Osteocyte (in vitro differentiated cells): ENCODE results near the gene AEN. TPM values are rescaled to one million over a fixed set of nuclear protein-coding genes. Genes with fewer than 3 reads are reported as not detected.
A peak's percentile ranks its signal among the peaks of the same experiment; 100 is the strongest.

Source experiments
- DNase-seq: peaks from one replicate; pipeline ENCODE4 v3.0.0; 2021; ENCODE audit warnings: mixed read lengths; ENCODE audit not compliant: unreplicated experiment; ENCODE audit errors: extremely low spot score
- H3K27ac Mint-ChIP-seq: one replicate; pipeline ENCODE4 v1.8.0; 2021; ENCODE audit warnings: mild to moderate bottlenecking, mixed read lengths; ENCODE audit not compliant: unreplicated experiment
- H3K27me3 Mint-ChIP-seq: one replicate; pipeline ENCODE4 v1.8.0; 2021; ENCODE audit warnings: mixed read lengths; ENCODE audit not compliant: unreplicated experiment
- H3K36me3 Mint-ChIP-seq: one replicate; pipeline ENCODE4 v1.8.0; 2021; ENCODE audit warnings: mixed read lengths; ENCODE audit not compliant: unreplicated experiment
- H3K4me1 Mint-ChIP-seq: one replicate; pipeline ENCODE4 v1.8.0; 2021; ENCODE audit warnings: mixed read lengths; ENCODE audit not compliant: unreplicated experiment
- H3K4me3 Mint-ChIP-seq: one replicate; pipeline ENCODE4 v1.8.0; 2021; ENCODE audit warnings: mild to moderate bottlenecking, moderate library complexity, mixed read lengths; ENCODE audit not compliant: unreplicated experiment
- H3K9me3 Mint-ChIP-seq: one replicate; pipeline ENCODE4 v1.8.0; 2021; ENCODE audit warnings: mixed read lengths; ENCODE audit not compliant: unreplicated experiment
- CTCF ChIP-seq: fragments of 200-600 bp; sonication (generic); IDR thresholded peaks from 2 replicates; pipeline ENCODE4 v1.5.0; 2021; ENCODE audit warnings: antibody characterized with exemption, mild to moderate bottlenecking, moderate library complexity
- total RNA-seq: library from RNA; stranded (reverse); gene quantifications from 2 replicates; pipeline ENCODE4 v1.2.1, GENCODE V29; 2021

The AEN gene
- total RNA-seq, 1 donor from 2014 or later: 25.1 TPM

GRCh38 chr15:88617790-88618189, 3.4 kb upstream of the AEN start:
- no peak for DNase-seq
- no peak for TF ChIP-seq CTCF
- Mint-ChIP-seq H3K9me3 (no peaks in the 10 kb centered on the region), H3K4me1 (peaks cover 25% of the 10 kb centered on the region), H3K27ac (no peak overlapping the region), H3K4me3 (no peak overlapping the region), H3K27me3 (no peaks in the 10 kb centered on the region), H3K36me3 (no peaks in the 10 kb centered on the region)

DNA sequence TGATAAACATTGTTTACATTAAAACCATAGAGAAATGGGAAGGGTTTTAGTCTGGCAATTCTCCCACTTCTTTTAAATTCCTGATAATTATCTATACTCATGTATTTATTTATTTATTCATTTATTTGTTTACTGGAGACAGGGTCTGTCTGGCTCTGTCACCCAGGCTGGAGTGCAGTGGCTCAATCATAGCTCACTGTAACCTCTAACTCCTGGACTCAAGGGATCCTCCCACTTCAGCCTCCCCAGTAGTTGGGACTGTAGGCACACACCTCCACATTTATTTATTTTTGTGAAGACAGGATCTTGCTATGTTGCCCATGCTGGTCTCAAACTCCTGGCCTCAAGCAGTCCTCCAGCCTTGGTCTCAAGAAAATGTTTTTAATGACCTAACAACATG, 2.5 kb upstream of the AEN start:
- no peak overlapping the region for H3K27ac Mint-ChIP-seq
- H3K4me3 Mint-ChIP-seq: no peak overlapping the region
- DNase-seq: peak; percentile 23
- H3K27me3 Mint-ChIP-seq: no peaks in the 10 kb centered on the region
- TF ChIP-seq CTCF: no peak
- H3K4me1 Mint-ChIP-seq: peaks cover 27% of the 10 kb centered on the region
- no peaks in the 10 kb centered on the region for H3K9me3 Mint-ChIP-seq
- no peaks in the 10 kb centered on the region for H3K36me3 Mint-ChIP-seq

DNA sequence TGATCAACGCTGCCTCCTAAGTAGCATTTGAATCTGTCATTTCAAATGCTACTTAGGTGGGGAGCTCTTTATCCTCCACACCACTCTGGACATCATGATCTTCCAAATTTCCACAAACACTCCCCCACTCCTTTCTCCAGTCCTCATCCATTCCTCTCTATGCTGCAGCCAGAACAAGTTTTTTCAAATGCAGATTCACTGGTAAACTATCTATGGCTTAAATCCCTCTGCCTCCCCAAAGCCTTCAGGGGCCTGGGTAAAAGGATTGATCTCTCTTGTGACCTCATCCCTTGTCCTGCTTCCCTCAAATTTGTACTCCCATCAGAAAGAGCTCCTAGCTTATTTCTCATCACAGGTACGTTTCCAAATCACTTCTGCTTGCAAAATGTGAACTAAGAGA, 1.3 kb upstream of the AEN start:
- Mint-ChIP-seq H3K27me3 (no peaks in the 10 kb centered on the region), H3K4me3 (no peak overlapping the region), H3K9me3 (no peaks in the 10 kb centered on the region), H3K4me1 (peaks cover 32% of the 10 kb centered on the region), H3K27ac (no peak overlapping the region), H3K36me3 (no peaks in the 10 kb centered on the region)
- DNase-seq: no peak
- TF ChIP-seq CTCF: no peak

- peak overlapping the region; percentile 84 for H3K27ac Mint-ChIP-seq
- H3K27me3 Mint-ChIP-seq: no peaks in the 10 kb centered on the region
- no peak for DNase-seq
- H3K4me1 Mint-ChIP-seq: peaks cover 36% of the 10 kb centered on the region
- peak overlapping the region; percentile 85 for H3K4me3 Mint-ChIP-seq
- H3K9me3 Mint-ChIP-seq: no peaks in the 10 kb centered on the region
- H3K36me3 Mint-ChIP-seq: peaks cover under 1% of the 10 kb centered on the region
- no peak for TF ChIP-seq CTCF
These were observed 857 bp downstream of the AEN start for GRCh38 chr15:88621789-88622604.

DNA sequence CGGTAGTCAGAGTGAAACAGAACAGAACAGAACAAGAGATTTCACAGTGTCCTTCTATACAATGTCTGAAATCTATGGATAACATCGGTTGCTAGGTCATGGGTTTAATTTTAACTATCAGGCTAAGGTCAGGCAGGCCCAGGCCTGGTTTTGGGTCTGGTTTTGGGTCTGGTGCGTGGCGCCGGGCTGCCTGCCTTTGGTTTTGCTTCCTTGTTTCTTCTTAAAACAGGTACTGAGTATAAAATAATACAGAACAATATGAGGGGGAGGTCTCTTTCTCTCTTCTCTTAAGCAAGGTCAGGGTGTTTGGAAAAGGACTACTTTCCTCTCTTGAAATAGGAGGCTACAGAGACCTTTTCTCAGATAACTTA, 1.4 kb downstream of the AEN start:
- DNase-seq: no peak
- H3K36me3 Mint-ChIP-seq: peaks cover 7% of the 10 kb centered on the region
- H3K27me3 Mint-ChIP-seq: no peaks in the 10 kb centered on the region
- H3K27ac Mint-ChIP-seq: peak overlapping the region; percentile 84
- TF ChIP-seq CTCF: no peak
- H3K4me1 Mint-ChIP-seq: peaks cover 39% of the 10 kb centered on the region
- no peaks in the 10 kb centered on the region for H3K9me3 Mint-ChIP-seq
- peak overlapping the region; percentile 85 for H3K4me3 Mint-ChIP-seq
